Left lung (tissue), 10 donors: ENCODE measurements around the gene KIZ. TPM values are rescaled to one million over a fixed set of nuclear protein-coding genes. Genes with fewer than 3 reads are reported as not detected.

Source experiments
- ATAC-seq: fragments of 200-7000 bp; cut with Tn5 transposase; one replicate; pipeline ENCODE4 v1.9.1; 2020; ENCODE audit warnings: moderate library complexity
- DNase-seq, 4 donors: peaks; one replicate each; pipeline ENCODE4 v3.0.0-alpha.2; 2013 to 2020
- H3K27ac ChIP-seq, 2 donors: fragments of 200-600 bp; sonication (generic) in 1 of 2; one replicate each; pipeline versions ENCODE4 v1.5.0 to v1.8.0; 2020 to 2021
- H3K27me3 ChIP-seq, 2 donors: fragments of 200-600 bp; sonication (generic) in 1 of 2; one replicate each; pipeline versions ENCODE4 v1.5.0 to v1.8.0; 2020 to 2021
- H3K36me3 ChIP-seq, 2 donors: fragments of 200-600 bp; sonication (generic) in 1 of 2; one replicate each; pipeline versions ENCODE4 v1.5.0 to v1.8.0; 2020 to 2021
- H3K4me1 ChIP-seq, 2 donors: fragments of 200-600 bp; one replicate each; pipeline ENCODE4 v1.8.0; 2021
- H3K4me3 ChIP-seq, 2 donors: fragments of 200-600 bp; sonication (generic) in 1 of 2; one replicate each; pipeline versions ENCODE4 v1.5.0 to v1.8.0; 2020 to 2021; ENCODE audit warnings: mild to moderate bottlenecking in 1 of 2
- H3K9me3 ChIP-seq, 2 donors: fragments of 200-600 bp; sonication (generic) in 1 of 2; one replicate each; pipeline versions ENCODE4 v1.5.0 to v1.8.0; 2020 to 2021
- CTCF ChIP-seq, 2 donors: fragments of 200-600 bp; sonication (generic) in 1 of 2; IDR thresholded peaks; one replicate each; pipeline versions ENCODE4 v1.5.0 to v1.8.0; 2021; ENCODE audit warnings: antibody characterized with exemption in 2 of 2
- intact Hi-C, 2 donors: fragments of 100-400 bp; cut with DNase I; formaldehyde crosslinking; loops; one replicate each; pipeline versions ENCODE4 v1.11.2 to v1.14.2; 2022
- polyA plus RNA-seq, 6 donors: library from polyadenylated mRNA; unstranded; fragments of 120-200 nt; gene quantifications; one replicate each; pipeline ENCODE4 v1.2.1, GENCODE V29; 2013; ENCODE audit not compliant: insufficient read length in 6 of 6
- total RNA-seq, 2 donors: library from RNA; stranded (reverse); fragmentation: NEBNext Ultra II Directional; extraction: Animal tissue kit (Norgen Biotek cat#: 25700); gene quantifications; one replicate each; pipeline ENCODE4 v1.2.1, GENCODE V29; 2021
- donor health status: DM: no; HTN: yes; CAD: no.
- donor health status: DM: no; HTN: no; CAD: no.

The KIZ gene
- total and polyA plus RNA-seq, 8 donors = 10.4 to 30.6 (median 25.2) TPM

- peaks cover 8 to 39% of the 10 kb centered on the region in 2 donors for H3K4me1 ChIP-seq
- H3K9me3 ChIP-seq = no peaks in the 10 kb centered on the region
- no peak for TF ChIP-seq CTCF (IDR thresholded peaks at IDR 0.05)
- H3K27me3 ChIP-seq = peaks cover 83 to 100% of the 10 kb centered on the region in 2 donors
- intact Hi-C loops = no loop called here
- no peak overlapping the region for H3K4me3 ChIP-seq
- no peaks in the 10 kb centered on the region for H3K36me3 ChIP-seq
- ATAC-seq = no peak
- DNase-seq = peak in 1 of 4 donors; percentile 74
- no peak overlapping the region for H3K27ac ChIP-seq
Measured at GRCh38 chr20:21105429-21106170, 20.3 kb upstream of the KIZ start.

- no peaks in the 10 kb centered on the region for H3K36me3 ChIP-seq
- no peak for ATAC-seq
- H3K27ac ChIP-seq = no peak within 1 kb of the TSS
- H3K4me1 ChIP-seq = peaks cover 5 to 31% of the 10 kb centered on the region in 2 donors
- TF ChIP-seq CTCF (IDR thresholded peaks at IDR 0.05) = no peak
- H3K27me3 ChIP-seq = peaks cover 75 to 100% of the 10 kb centered on the region in 2 donors
- no peaks in the 10 kb centered on the region for H3K9me3 ChIP-seq
- no peak within 1 kb of the TSS for H3K4me3 ChIP-seq
- peak in 1 of 4 donors; percentile 69 for DNase-seq
- intact Hi-C loops = no loop called here
Measured at GRCh38 chr20:21106171-21107017, 19.5 kb upstream of the KIZ start, which contains the start of gene LINC00237. Gene LINC00237, minus strand, starts transcription at chr20:21106358.

DNA sequence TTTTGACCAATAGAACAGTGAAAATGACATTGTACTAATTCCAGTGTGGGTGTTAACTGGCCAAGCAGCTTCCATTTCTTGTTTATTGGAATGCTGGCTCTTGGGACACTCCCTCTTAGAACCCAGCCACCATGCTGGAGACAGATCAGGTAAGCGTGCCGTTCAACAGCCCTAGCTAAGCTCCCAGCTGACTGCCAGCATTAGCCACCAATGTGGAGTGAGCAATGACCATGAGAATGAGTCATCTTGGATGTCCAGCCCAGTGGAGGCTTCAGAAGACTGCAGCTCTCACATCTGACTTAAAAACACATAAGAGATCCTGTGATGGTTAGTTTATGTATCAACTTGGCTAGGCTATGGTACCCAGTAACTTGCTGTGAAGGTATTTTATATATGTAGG, 16.7 kb upstream of the KIZ start:
- H3K4me3 ChIP-seq = no peak overlapping the region
- no peak for DNase-seq
- intact Hi-C loops = no loop called here
- H3K4me1 ChIP-seq = peaks cover 0 to 11% of the 10 kb centered on the region in 2 donors
- no peak for TF ChIP-seq CTCF (IDR thresholded peaks at IDR 0.05)
- H3K27ac ChIP-seq = no peak overlapping the region
- ATAC-seq = no peak
- H3K27me3 ChIP-seq = peaks cover 47 to 86% of the 10 kb centered on the region in 2 donors
- H3K36me3 ChIP-seq = no peaks in the 10 kb centered on the region
- no peaks in the 10 kb centered on the region for H3K9me3 ChIP-seq

DNA sequence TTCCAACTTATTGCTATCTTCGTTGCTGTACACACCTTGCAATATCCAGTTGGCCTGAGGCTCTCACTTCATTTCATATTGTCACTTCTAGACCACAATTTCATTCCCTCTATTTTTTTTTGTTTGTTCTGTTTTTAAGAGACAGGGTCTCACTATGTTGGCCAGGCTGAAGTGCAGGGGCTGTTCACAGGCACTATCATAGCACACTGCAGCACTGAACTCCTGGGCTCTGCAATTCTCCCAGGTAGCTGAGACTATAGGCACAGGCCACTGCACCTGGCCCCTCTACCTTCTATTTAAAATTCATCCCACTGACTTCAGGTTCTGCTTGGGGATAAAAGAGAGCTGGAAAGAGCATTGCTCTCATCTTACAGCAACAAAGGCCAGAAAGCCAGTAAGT, 15.1 kb upstream of the KIZ start:
- ATAC-seq (no peak), DNase-seq (no peak)
- H3K4me3 ChIP-seq = no peak overlapping the region
- no peaks in the 10 kb centered on the region for H3K36me3 ChIP-seq
- no peak overlapping the region for H3K27ac ChIP-seq
- H3K4me1 ChIP-seq = peaks cover 0 to 4% of the 10 kb centered on the region in 2 donors
- H3K9me3 ChIP-seq = no peaks in the 10 kb centered on the region
- peaks cover 30 to 78% of the 10 kb centered on the region in 2 donors for H3K27me3 ChIP-seq
- intact Hi-C loops = no loop called here
- no peak for TF ChIP-seq CTCF (IDR thresholded peaks at IDR 0.05)

DNA sequence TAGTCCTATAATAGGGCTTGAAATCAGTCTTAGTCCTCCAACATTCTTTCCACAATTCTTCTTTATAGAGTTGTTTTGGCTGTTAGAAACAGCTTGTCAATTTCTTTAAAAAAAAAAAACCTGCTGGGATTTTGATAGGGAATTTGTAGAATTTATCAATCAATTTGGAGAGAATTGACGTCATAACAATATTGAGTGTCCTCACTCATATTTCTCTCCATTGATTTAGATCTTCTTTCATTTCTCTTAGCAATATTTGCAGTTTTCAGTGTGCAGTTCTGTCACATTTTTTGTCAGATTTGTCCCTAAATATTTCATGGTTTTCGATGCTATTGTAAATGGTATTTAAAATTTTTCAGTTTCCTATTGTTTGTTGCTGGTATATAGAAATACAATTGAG, 14.5 kb upstream of the KIZ start:
- no peak for TF ChIP-seq CTCF (IDR thresholded peaks at IDR 0.05)
- peaks cover 24 to 78% of the 10 kb centered on the region in 2 donors for H3K27me3 ChIP-seq
- H3K36me3 ChIP-seq = no peaks in the 10 kb centered on the region
- DNase-seq = no peak
- H3K4me1 ChIP-seq = no peaks in the 10 kb centered on the region
- no peak for ATAC-seq
- H3K27ac ChIP-seq = no peak overlapping the region
- no peak overlapping the region for H3K4me3 ChIP-seq
- no peaks in the 10 kb centered on the region for H3K9me3 ChIP-seq
- intact Hi-C loops = no loop called here
